K562 (cell line): ENCODE results near the gene PGPEP1. TPM values are rescaled to one million over a fixed set of nuclear protein-coding genes. Genes with fewer than 3 reads are reported as not detected.

ENCODE experiments used
- CBX3 ChIP-seq, 2 experiments: IDR thresholded peaks; 1 replicate in 1 of 2; 2 replicates in 1 of 2; pipeline ENCODE4 v1.6.1; 2012; ENCODE audit warnings: inconsistent platforms in 2 of 2, low read length in 2 of 2, borderline replicate concordance in 1 of 2, control low read depth in 1 of 2
- CHCHD3 ChIP-seq: fragments of 250-450 bp; sonication (Bioruptor Pico); IDR thresholded peaks from 2 replicates; pipeline ENCODE4 v2.1.2; 2022; ENCODE audit warnings: mild to moderate bottlenecking
- CSDE1 ChIP-seq, 2 experiments: fragments of 450-650 bp; IDR thresholded peaks; 2 replicates each; pipeline ENCODE4 v1.6.1; 2016; ENCODE audit warnings: mild to moderate bottlenecking in 1 of 2
- EP400 ChIP-seq: fragments of 450-650 bp; IDR thresholded peaks from 2 replicates; pipeline ENCODE4 v1.6.1; 2017; ENCODE audit warnings: antibody characterized with exemption, mild to moderate bottlenecking, moderate library complexity
- HDAC8 ChIP-seq: fragments of 450-650 bp; IDR thresholded peaks from 2 replicates; pipeline ENCODE4 v1.6.1; 2016; ENCODE audit warnings: mild to moderate bottlenecking, missing genetic modification characterization, moderate library complexity, missing compliant biosample characterization
- HMG20A ChIP-seq: fragments of 450-650 bp; formaldehyde crosslinking; conservative IDR thresholded peaks from 2 replicates; pipeline ENCODE4 v1.4.0; 2020; ENCODE audit warnings: mild to moderate bottlenecking, mixed read lengths
- HNRNPH1 ChIP-seq: fragments of 200-400 bp; formaldehyde crosslinking; optimal IDR thresholded peaks from 2 replicates; pipeline ENCODE3; 2017; ENCODE audit warnings: low read depth, mild to moderate bottlenecking, low read length, moderate library complexity
- MAFF ChIP-seq: IDR thresholded peaks from 2 replicates; pipeline ENCODE4 v1.6.1; 2012; ENCODE audit warnings: low read length, improper control_type of control experiment
- MCM2 ChIP-seq: fragments of 450-650 bp; IDR thresholded peaks from 2 replicates; pipeline ENCODE4 v1.6.1; 2017; ENCODE audit warnings: low read depth, mild to moderate bottlenecking
- NCOA2 ChIP-seq, 2 experiments: fragments of 450-650 bp; IDR thresholded peaks; 2 replicates each; pipeline ENCODE4 v1.6.1; 2018; ENCODE audit warnings: mild to moderate bottlenecking in 2 of 2, moderate library complexity in 1 of 2; ENCODE audit not compliant: partially characterized antibody in 2 of 2
- NFIX ChIP-seq: fragments of 250-450 bp; sonication (Bioruptor Pico); IDR thresholded peaks from 2 replicates; pipeline ENCODE4 v1.4.0; 2020; ENCODE audit warnings: low read depth, mild to moderate bottlenecking, moderate library complexity
- POLR2AphosphoS2 ChIP-seq: IDR thresholded peaks from 2 replicates; pipeline ENCODE4 v1.6.1; 2012; ENCODE audit warnings: low read length, improper control_type of control experiment
- PREB ChIP-seq: sonication (generic); formaldehyde crosslinking; IDR thresholded peaks from 2 replicates; pipeline ENCODE4 v1.8.1; 2023; ENCODE audit warnings: mild to moderate bottlenecking, missing genetic modification reagents
- RFX5 ChIP-seq: IDR thresholded peaks from 2 replicates; pipeline ENCODE4 v1.6.1; 2011; ENCODE audit warnings: low read depth, mild to moderate bottlenecking, improper control_type of control experiment, low read length
- SP2 ChIP-seq: IDR thresholded peaks from 2 replicates; pipeline ENCODE4 v1.6.1; 2011; ENCODE audit warnings: mild to moderate bottlenecking, low read depth, low read length, moderate library complexity; ENCODE audit not compliant: poor library complexity, severe bottlenecking; ENCODE audit errors: extremely low read depth
- ZEB2 ChIP-seq: fragments of 450-650 bp; IDR thresholded peaks from 2 replicates; pipeline ENCODE4 v1.6.1; 2016
- ZNF239 ChIP-seq: fragments of 250-450 bp; sonication (Bioruptor Pico); IDR thresholded peaks from 2 replicates; pipeline ENCODE4 v1.4.0; 2020; ENCODE audit warnings: mild to moderate bottlenecking
- ZNF507 ChIP-seq: conservative IDR thresholded peaks from 2 replicates; pipeline ENCODE4 v1.6.1; 2017; ENCODE audit warnings: missing genetic modification characterization, missing compliant biosample characterization
- ZNF518B ChIP-seq: fragments of 250-450 bp; sonication (Bioruptor Pico); IDR thresholded peaks from 2 replicates; pipeline ENCODE4 v1.5.0; 2021; ENCODE audit warnings: mild to moderate bottlenecking, moderate library complexity
- ZNF589 ChIP-seq: fragments of 200-800 bp; sonication (Bioruptor generic); IDR thresholded peaks from 2 replicates; pipeline ENCODE4 v1.6.1; 2016; ENCODE audit warnings: low read depth, missing genetic modification characterization, missing compliant biosample characterization
- polyA plus RNA-seq, 8 experiments: library from polyadenylated mRNA; depleted of rRNA in 4 of 8; stranded (reverse) in 5 of 8; unstranded in 3 of 8; fragments of >200 nt; fragmentation: Nextera tagmentation in 2 of 8; fragmentation: Illumina TruSeq in 1 of 8; extraction: Ambion mirVana in 2 of 8; extraction: Trizol in 1 of 8; gene quantifications; 2 replicates each; pipeline versions ENCODE4 v1.2.1 to v1.2.3, GENCODE V29; 2011 to 2014; ENCODE audit warnings: inconsistent platforms in 1 of 8, missing spikeins in 1 of 8
- total RNA-seq, 7 experiments: library from RNA; depleted of rRNA in 6 of 7; stranded (reverse); fragments of >200 nt in 6 of 7; fragmentation: Illumina TruSeq in 2 of 7; extraction: Trizol in 2 of 7; gene quantifications; 2 replicates each; pipeline versions ENCODE4 v1.2.1 to v1.2.3, GENCODE V29; 2011 to 2021; ENCODE audit warnings: low replicate concordance in 1 of 7
- TF ChIP-seq, protein P1 (sequence below): fragments of 250-450 bp; sonication (Bioruptor Pico); IDR thresholded peaks from 2 replicates; pipeline ENCODE4 v1.8.0; 2021; ENCODE audit warnings: moderate library complexity, mild to moderate bottlenecking, inconsistent platforms
- TF ChIP-seq, protein P2 (sequence below): fragments of 250-450 bp; sonication (Bioruptor Pico); IDR thresholded peaks from 2 replicates; pipeline ENCODE4 v1.9.0; 2021; ENCODE audit warnings: mild to moderate bottlenecking
- TF ChIP-seq, protein P3 (sequence below): fragments of 450-650 bp; formaldehyde crosslinking; IDR thresholded peaks from 2 replicates; pipeline ENCODE4 v1.4.0; 2020; ENCODE audit warnings: mild to moderate bottlenecking, moderate library complexity

PGPEP1 gene
- total and polyA plus RNA-seq, 9 of the 15 experiments (the other 6 are each of a cell fraction or from before 2014, with no cell fraction given): 10.0 to 69.6 (median 33.5) TPM

- TF ChIP-seq NFIX (CRISPR knock-in tag) (no peak), ZNF239 (0 out of 2 replicates have a peak, but pooled peaks have one; percentile 60), HDAC8 (tag) (peak; percentile 91), NCOA2 (IDR thresholded peaks at IDR 0.05; ENCODE audit: partially characterized antibody in 2 of 2) (peak in 1 of 2 experiments; percentile 7), PREB (CRISPR knock-in tag) (no peak), MAFF (no peak), EP400 (peak; percentile 92), RFX5 (no peak), ZNF589 (peak; percentile 97), CHCHD3 (no peak), CSDE1 (IDR thresholded peaks at IDR 0.05) (no peak), HMG20A (CRISPR knock-in tag) (no peak), ZNF518B (CRISPR knock-in tag) (no peak), POLR2AphosphoS2 (peak; percentile 60; the same call in 1 of the 2 replicates), ZNF507 (no peak), SP2 (no peak), ZEB2 (peak; percentile 72; the same call in 1 of the 2 replicates), CBX3 (IDR thresholded peaks at IDR 0.05; ENCODE audit: borderline replicate concordance in 1 of 2, low read length in 2 of 2) (0 out of 3 replicates have a peak, but pooled peaks of 1 of the 2 experiments have one; percentile 31), MCM2 (no peak), HNRNPH1 (no peak)
- TF ChIP-seq, protein P1, sequence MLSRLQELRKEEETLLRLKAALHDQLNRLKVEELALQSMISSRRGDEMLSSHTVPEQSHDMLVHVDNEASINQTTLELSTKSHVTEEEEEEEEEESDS (CRISPR knock-in tag): no peak
- TF ChIP-seq, protein P2, sequence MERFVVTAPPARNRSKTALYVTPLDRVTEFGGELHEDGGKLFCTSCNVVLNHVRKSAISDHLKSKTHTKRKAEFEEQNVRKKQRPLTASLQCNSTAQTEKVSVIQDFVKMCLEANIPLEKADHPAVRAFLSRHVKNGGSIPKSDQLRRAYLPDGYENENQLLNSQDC (CRISPR knock-in tag): no peak
- TF ChIP-seq, protein P3, sequence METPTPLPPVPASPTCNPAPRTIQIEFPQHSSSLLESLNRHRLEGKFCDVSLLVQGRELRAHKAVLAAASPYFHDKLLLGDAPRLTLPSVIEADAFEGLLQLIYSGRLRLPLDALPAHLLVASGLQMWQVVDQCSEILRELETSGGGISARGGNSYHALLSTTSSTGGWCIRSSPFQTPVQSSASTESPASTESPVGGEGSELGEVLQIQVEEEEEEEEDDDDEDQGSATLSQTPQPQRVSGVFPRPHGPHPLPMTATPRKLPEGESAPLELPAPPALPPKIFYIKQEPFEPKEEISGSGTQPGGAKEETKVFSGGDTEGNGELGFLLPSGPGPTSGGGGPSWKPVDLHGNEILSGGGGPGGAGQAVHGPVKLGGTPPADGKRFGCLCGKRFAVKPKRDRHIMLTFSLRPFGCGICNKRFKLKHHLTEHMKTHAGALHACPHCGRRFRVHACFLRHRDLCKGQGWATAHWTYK: peak; percentile 81
Measured at GRCh38 chr19:18364826-18365528, 24.6 kb downstream of the PGPEP1 start (continued).
